Bronchial epithelial cell (primary cell): ENCODE data around the gene MGA. TPM values are rescaled to one million over a fixed set of nuclear protein-coding genes. Genes with fewer than 3 reads are reported as not detected.

Experiments
- DNase-seq: peaks from one replicate; pipeline ENCODE4 v3.0.0-alpha.2; 2010; ENCODE audit warnings: low read depth
- FAIRE-seq: peaks from 2 replicates; lab custom pipeline; 2011; peaks lifted over from hg19 to GRCh38; lab: Jason Lieb, UNC
- H3K27me3 ChIP-seq: 2 replicates; pipeline ENCODE4 v1.5.1; 2011; ENCODE audit warnings: low read length; ENCODE audit not compliant: control insufficient read depth, insufficient read depth
- H3K36me3 ChIP-seq: 2 replicates; pipeline ENCODE4 v1.5.1; 2011; ENCODE audit warnings: low read length; ENCODE audit not compliant: control insufficient read depth, insufficient read depth
- H3K4me3 ChIP-seq: 2 replicates; pipeline ENCODE4 v1.5.1; 2011; ENCODE audit warnings: mild to moderate bottlenecking, low read depth, low read length, control low read depth
- CTCF ChIP-seq: IDR thresholded peaks from 2 replicates; pipeline ENCODE4 v1.5.1; 2011; ENCODE audit warnings: mild to moderate bottlenecking, moderate library complexity, low read length, control low read depth, inconsistent platforms; ENCODE audit not compliant: insufficient read depth, severe bottlenecking
- total RNA-seq: library from RNA; depleted of rRNA; stranded (reverse); fragments of >200 nt; gene quantifications from 2 replicates; pipeline ENCODE4 v1.2.1, GENCODE V29; 2014

MGA gene
- total RNA-seq, 1 donor from 2014 or later: 24.0 TPM

- H3K4me3 ChIP-seq: no peak overlapping the region
- H3K36me3 ChIP-seq: peaks cover 36% of the 10 kb centered on the region
- DNase-seq (no peak), FAIRE-seq (no peak)
- no peaks in the 10 kb centered on the region for H3K27me3 ChIP-seq
- TF ChIP-seq CTCF: no peak
Observed at GRCh38 chr15:41810651-41811431, 150.6 kb downstream of the MGA start.

GRCh38 chr15:41811432-41812195, 151.4 kb downstream of the MGA start:
- Histone ChIP-seq H3K27me3 (no peaks in the 10 kb centered on the region), H3K36me3 (peaks cover 39% of the 10 kb centered on the region), H3K4me3 (no peak overlapping the region)
- peak; percentile 93 for FAIRE-seq
- DNase-seq: peak; percentile 66
- TF ChIP-seq CTCF: peak; percentile 91

- no peak for TF ChIP-seq CTCF
- Histone ChIP-seq H3K4me3 (no peak overlapping the region), H3K36me3 (peaks cover 49% of the 10 kb centered on the region), H3K27me3 (no peaks in the 10 kb centered on the region)
- no peak for DNase-seq
- FAIRE-seq: no peak
Observed at GRCh38 chr15:41812820-41813375, 152.7 kb downstream of the MGA start.

GRCh38 chr15:41813426-41813825, 153.2 kb downstream of the MGA start:
- no peak for TF ChIP-seq CTCF
- H3K36me3 ChIP-seq: peaks cover 53% of the 10 kb centered on the region
- DNase-seq (no peak), FAIRE-seq (no peak)
- H3K4me3 ChIP-seq: no peak overlapping the region
- H3K27me3 ChIP-seq: no peaks in the 10 kb centered on the region

GRCh38 chr15:41814534-41814933, 154.3 kb downstream of the MGA start:
- DNase-seq: no peak
- no peak for FAIRE-seq
- TF ChIP-seq CTCF: no peak
- no peak overlapping the region for H3K4me3 ChIP-seq
- H3K36me3 ChIP-seq: peaks cover 55% of the 10 kb centered on the region
- no peaks in the 10 kb centered on the region for H3K27me3 ChIP-seq
